Inflammatory macrophage treated with lipopolysaccharide for 4 hours (primary cell): ENCODE results near the gene LIPT2.

Experiments used
- DNase-seq: peaks from one replicate; pipeline ENCODE4 v3.0.0-alpha.2; 2020

Gene LIPT2

DNA sequence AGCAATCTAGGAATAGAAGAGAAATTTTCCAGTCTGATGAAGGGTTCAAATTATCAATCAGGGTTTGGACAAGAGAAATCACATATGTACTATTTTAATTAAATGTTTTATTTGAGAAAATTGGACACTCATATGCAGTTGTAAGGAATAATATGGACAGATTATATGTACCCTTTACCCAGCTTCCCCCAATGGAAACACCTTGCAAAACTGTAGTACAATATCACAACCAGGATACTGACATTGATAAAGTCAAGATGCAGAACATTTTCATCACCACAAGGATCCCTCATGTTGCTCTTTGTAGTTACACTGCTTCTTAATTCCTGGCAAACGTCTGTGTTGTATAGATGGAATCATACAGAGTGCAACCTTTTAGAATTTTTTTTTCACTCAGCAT, 1.4 kb upstream of the LIPT2 start:
- DNase-seq = no peak

- no peak for DNase-seq
Observed at GRCh38 chr11:74493791-74494630, 487 bp upstream of the LIPT2 start.

GRCh38 chr11:74492084-74492483, 1.4 kb downstream of the LIPT2 start:
- no peak for DNase-seq

GRCh38 chr11:74490941-74491340, 2.6 kb downstream of the LIPT2 start:
- peak; percentile 44 for DNase-seq

- DNase-seq = no peak
Observed at GRCh38 chr11:74487875-74488274, 5.6 kb downstream of the LIPT2 start.

GRCh38 chr11:74485868-74486267, 7.7 kb downstream of the LIPT2 start:
- DNase-seq = no peak

DNA sequence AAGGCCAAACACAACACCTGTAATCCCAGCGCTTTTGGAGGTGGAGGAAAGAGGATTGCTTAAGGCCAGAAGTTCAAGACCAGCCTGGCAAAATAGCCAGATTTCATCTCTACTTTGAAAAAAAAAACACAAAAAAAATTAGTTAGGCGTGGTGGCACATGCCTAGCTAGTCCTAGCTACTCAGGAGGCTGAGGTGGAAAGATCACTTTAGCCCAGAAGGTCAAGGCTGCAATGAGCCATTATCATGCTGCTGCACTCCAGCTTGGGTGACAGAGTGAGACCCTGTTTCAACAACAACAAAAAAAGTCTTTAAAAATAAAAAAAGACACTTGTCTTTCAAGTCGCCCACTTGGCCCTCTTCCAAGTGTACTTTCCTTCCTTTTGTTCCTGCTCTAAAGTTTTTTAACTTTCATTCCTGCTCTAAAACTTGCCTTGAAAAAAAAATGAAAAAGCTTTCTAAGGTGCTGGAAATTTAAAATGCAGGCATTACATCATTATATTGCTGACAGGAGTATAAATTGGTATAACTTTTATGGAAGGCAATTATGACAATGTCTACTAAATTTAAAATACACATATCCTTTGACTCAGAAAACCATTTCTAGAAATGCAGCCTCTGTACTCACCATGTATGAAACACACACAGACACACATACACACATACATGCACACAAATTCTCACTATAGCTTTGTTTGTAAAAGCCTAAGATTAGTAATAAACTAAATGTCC, 12.7 kb downstream of the LIPT2 start:
- no peak for DNase-seq

DNA sequence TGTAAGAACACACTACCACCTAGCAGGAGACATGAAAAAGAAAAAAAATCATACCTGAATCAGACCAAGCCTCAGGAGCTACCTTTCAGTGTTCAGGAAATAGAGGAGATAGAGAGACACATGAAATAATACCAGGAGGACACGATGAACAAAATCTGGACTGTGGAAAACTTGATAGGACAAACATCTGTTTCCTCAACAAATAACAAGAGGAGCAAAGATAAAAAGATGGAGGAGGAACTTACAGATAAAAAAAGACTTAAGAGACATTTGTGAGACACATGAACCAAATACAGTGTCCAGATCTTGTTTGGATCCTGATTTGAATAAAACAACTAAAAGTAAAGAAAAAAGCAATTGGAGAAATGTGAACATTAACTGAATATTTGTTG, 13.8 kb downstream of the LIPT2 start:
- DNase-seq = no peak

DNA sequence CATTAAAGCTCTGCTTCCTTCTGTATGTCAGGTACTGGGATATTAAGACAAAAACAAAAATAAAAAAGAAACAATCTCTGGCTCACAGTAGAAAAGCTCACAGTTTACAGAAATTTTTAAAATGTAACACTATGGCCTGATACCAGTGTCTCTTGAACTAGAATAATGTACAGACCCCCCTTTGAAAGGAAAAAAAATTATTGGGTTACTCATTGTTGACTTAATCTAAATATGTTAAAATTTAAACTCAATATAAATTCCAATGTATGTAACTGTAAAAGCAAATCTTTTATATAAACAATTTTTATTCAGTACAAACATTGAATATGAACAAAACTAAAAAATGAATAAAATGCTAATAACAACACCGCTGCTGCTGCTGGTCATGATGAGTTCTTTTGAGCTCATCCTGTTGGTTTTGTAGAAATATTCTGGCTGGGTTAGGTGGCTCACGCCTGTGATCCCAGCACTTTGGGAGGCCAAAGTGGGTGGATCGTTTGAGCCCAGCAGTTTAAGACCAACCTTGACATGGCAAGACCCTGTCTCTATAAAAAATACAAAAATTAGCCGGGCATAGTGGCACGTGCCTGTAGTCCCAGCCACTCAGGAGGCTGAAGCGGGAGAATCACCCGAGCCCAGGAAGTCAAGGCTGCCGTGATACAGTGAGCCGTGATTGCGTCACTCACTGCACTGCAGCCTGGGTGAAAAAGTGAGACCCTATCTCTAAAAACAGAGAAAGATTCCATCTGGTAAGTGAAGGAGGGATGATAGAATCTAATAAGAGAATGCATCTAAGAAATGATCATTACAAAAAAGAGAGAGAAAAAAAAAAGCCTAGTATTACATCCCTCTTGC, 14.4 kb downstream of the LIPT2 start:
- DNase-seq = no peak

GRCh38 chr11:74476536-74476935, 17.0 kb downstream of the LIPT2 start:
- DNase-seq = no peak

DNA sequence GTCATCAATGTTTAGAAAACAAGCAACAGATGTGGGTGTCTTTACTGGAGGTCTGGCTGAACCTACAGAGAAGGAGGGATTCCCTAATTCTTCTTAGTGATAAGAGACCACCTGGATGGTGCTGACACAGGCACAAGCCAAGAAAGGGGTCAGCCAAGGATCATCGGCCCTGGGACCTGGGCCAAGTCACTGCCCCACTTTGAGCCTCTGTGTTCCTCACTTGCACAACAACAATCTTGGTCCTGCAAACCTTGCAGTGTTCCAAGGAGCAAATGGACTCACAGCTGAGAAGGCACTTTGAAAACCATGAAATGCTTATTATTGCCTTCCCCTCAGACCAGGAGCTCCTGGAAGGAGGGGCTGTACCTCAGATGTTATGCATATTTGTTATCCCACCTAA, 19.2 kb downstream of the LIPT2 start:
- DNase-seq = no peak

GRCh38 chr11:74473382-74474173, 19.9 kb downstream of the LIPT2 start:
- DNase-seq = peak; percentile 64

- DNase-seq = peak; percentile 62
Observed at GRCh38 chr11:74471668-74472429, 21.7 kb downstream of the LIPT2 start.

GRCh38 chr11:74471037-74471436, 22.5 kb downstream of the LIPT2 start:
- DNase-seq = no peak

- DNase-seq = no peak
Observed at GRCh38 chr11:74470526-74470925, 23.0 kb downstream of the LIPT2 start.

GRCh38 chr11:74468936-74469335, 24.6 kb downstream of the LIPT2 start:
- DNase-seq = peak; percentile 83

DNA sequence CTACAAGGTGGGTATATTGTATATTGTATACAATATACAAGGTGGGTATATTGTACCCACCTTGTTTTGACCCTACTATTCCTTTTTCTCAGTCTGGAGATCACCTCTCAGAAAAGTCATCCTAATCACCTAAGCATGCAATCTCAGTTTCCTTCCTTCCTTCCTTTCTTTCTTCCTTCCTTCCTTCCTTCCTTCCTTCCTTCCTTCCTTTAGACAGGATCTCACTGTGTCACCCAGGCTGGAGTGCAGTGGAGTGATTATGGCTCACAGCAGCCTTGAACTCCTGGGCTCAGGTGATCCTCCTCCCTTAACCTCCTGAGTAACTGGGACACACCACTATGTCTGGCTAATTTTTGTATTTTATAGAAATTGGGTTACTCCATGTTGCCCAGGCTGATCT, 25.0 kb downstream of the LIPT2 start:
- DNase-seq = no peak

GRCh38 chr11:74468058-74468457, 25.5 kb downstream of the LIPT2 start:
- no peak for DNase-seq

DNA sequence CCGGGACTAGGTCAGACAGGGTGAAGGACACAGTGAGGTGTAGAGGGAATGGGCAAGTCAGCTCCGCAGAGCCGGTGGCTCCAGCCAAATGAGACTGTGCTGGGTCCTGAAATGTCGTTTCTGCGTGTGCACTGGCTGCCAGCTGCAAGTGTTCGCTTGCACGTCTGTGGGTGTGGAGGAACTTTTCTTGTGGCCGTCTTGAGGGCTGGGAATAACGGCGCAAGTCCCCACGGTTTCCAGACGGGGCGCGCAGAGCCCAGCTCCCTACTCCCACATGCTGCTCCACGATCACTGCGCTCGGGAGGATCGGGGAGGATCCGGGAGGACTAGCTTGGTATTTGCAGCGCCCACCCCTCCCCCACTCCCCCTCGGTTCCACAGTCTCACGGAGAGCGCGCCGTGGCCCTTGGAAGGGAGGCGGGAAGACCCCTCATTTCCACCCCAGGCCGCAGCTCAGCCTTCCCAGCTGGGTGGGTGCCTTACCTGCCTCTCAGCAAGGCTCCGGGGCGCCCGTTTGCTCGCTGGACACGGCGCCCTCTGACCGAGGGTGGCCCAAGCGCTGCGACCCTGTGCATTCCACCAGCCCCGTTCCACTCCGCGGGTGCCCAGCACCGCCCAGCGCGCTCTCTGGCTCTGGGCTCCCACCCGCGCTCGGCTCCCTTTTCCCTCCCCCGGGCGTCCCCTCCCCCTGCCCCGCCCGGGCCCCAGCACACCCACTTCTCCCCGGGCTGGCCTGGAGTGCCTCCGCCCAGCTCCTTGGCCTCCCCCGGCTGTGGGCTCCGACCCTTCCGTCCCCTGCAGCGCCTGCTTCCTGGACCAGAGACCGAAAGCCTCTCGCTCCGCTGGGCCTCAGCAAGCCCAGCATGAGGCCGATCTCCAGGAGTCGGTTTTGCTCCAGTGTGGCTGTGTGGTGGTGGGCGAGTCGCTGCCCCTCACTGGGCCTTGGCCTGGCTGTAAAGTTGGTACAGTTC, 26.3 kb downstream of the LIPT2 start, which contains the start of gene KCNE3:
KCNE3 (minus strand) TSS at position 634 of the 970 bp plus-strand sequence. CDS start 9,986 bp downstream, outside the sequence.
- peak; percentile 40 for DNase-seq

DNA sequence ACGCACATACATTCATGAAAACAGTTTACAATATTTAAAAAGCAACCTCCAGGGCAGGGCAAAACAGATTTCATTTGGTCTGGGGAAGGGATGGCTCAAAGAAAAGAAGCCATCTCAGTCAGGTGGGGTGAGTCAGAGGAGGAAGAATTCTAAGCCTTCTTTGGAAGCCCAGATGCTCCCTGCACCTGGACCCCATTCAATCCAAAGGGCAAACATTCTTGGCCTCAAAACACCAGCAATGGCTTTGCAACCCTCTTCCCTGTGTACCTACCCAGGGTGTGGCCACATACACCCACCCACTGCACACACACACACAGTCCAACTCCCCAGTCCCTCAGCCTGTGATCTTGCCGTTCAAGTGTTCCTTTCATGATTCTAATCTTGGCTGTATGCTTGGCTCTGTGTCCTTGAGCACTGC, 28.2 kb downstream of the LIPT2 start:
- no peak for DNase-seq
